HCT116 (cell line): ENCODE results near the gene TBC1D23. TPM values are rescaled to one million over a fixed set of nuclear protein-coding genes. Genes with fewer than 3 reads are reported as not detected.

Source experiments
- ATAC-seq: fragments of 200-7000 bp; cut with Tn5 transposase; 2 replicates; pipeline ENCODE4 v1.9.1; 2020; ENCODE audit warnings: mild to moderate bottlenecking, moderate library complexity
- BruUV-seq: library from RNA; stranded (reverse); fragments of 400-500 nt; replicated peaks from 2 replicates; lab custom pipeline; 2021; lab: Mats Ljungman, UMichigan
- CTCF ChIA-PET: fragments of 300-600 bp; sonication (Branson Sonifier 250); formaldehyde crosslinking; loops from one replicate; lab custom pipeline; 2021; ENCODE audit warnings: antibody characterized with exemption; lab: Charles Lee
- POLR2A ChIA-PET: fragments of 300-600, 350-600 bp; sonication (Branson Sonifier 250); formaldehyde crosslinking; loops from one replicate; lab custom pipeline; 2021; ENCODE audit warnings: antibody characterized with exemption; lab: Charles Lee
- RAD21 ChIA-PET, 2 experiments: fragments of 300-600 bp; sonication (Branson Sonifier 250); formaldehyde crosslinking; loops; one replicate each; lab custom pipeline; 2023; ENCODE audit warnings: low total read pairs in 2 of 2; ENCODE audit not compliant: uncharacterized antibody in 2 of 2, unreplicated experiment in 2 of 2, low non-redundant PET in 1 of 2; lab: Charles Lee
- DNase-seq: peaks from one replicate; pipeline ENCODE4 v3.0.0-alpha.2; 2010; ENCODE audit warnings: low read depth, low spot score
- H2AFZ ChIP-seq: fragments of 200-600 bp; shearing (Covaris generic), sonication (generic); 2 replicates; pipeline ENCODE4 v1.6.1; 2017; ENCODE audit warnings: low read depth, mixed run types, mixed read lengths, antibody characterized with exemption, low read length; ENCODE audit not compliant: poor library complexity, severe bottlenecking
- H3K27ac ChIP-seq: 2 replicates; pipeline ENCODE4 v1.5.1; 2012; ENCODE audit warnings: low read depth, low read length
- H3K27me3 ChIP-seq: fragments of 200-600 bp; sonication (generic); 2 replicates; pipeline ENCODE4 v1.6.1; 2016; ENCODE audit warnings: mixed run types, low read length, mixed read lengths; ENCODE audit not compliant: insufficient read depth
- H3K36me3 ChIP-seq, 2 experiments: fragments of 200-500 bp in 1 of 2; fragments of 200-600 bp in 1 of 2; sonication (Bioruptor generic) in 1 of 2; sonication (generic) in 1 of 2; 2 replicates each; pipeline versions ENCODE4 v1.5.1 to v1.6.1; 2014 to 2016; ENCODE audit warnings: low read length in 2 of 2, inconsistent platforms in 1 of 2, mixed read lengths in 1 of 2, mixed run types in 1 of 2; ENCODE audit not compliant: insufficient read depth in 2 of 2, control insufficient read depth in 1 of 2
- H3K4me1 ChIP-seq, 2 experiments: fragments of 200-600 bp in 1 of 2; sonication (generic) in 1 of 2; 2 replicates each; pipeline versions ENCODE4 v1.5.1 to v1.6.1; 2012 to 2017; ENCODE audit warnings: low read length in 2 of 2, inconsistent platforms in 1 of 2, mild to moderate bottlenecking in 1 of 2, mixed read lengths in 1 of 2, mixed run types in 1 of 2, moderate library complexity in 1 of 2; ENCODE audit not compliant: insufficient read depth in 2 of 2, control insufficient read depth in 1 of 2
- H3K4me2 ChIP-seq: fragments of 200-600 bp; sonication (generic); 2 replicates; pipeline ENCODE4 v1.6.1; 2017; ENCODE audit warnings: mixed run types, low read length, mixed read lengths
- H3K4me3 ChIP-seq, 2 experiments: fragments of 200-600 bp in 1 of 2; sonication (generic) in 1 of 2; replicated peaks in 1 of 2; 2 replicates each; pipeline ENCODE4 v1.5.1; 2011 to 2016; ENCODE audit warnings: low read length in 2 of 2, control low read depth in 1 of 2, low read depth in 1 of 2, mild to moderate bottlenecking in 1 of 2, mixed read lengths in 1 of 2, mixed run types in 1 of 2
- H3K79me2 ChIP-seq: fragments of 200-600 bp; sonication (generic); 2 replicates; pipeline ENCODE4 v1.6.1; 2017; ENCODE audit warnings: mild to moderate bottlenecking, mixed run types, low read length, moderate library complexity, mixed read lengths; ENCODE audit not compliant: insufficient read depth
- H3K9ac ChIP-seq: fragments of 200-600 bp; sonication (generic); 2 replicates; pipeline ENCODE4 v1.6.1; 2016; ENCODE audit warnings: low read length, mixed read lengths
- H3K9me2 ChIP-seq: fragments of 200-600 bp; sonication (generic), shearing (Covaris generic); 2 replicates; pipeline ENCODE4 v1.6.1; 2017; ENCODE audit warnings: mixed run types, mild to moderate bottlenecking, moderate library complexity; ENCODE audit not compliant: insufficient read depth
- H3K9me3 ChIP-seq, 2 experiments: fragments of 200-500 bp in 1 of 2; fragments of 200-600 bp in 1 of 2; sonication (Bioruptor generic) in 1 of 2; sonication (generic) in 1 of 2; 2 replicates each; pipeline ENCODE4 v1.6.1; 2014 to 2017; ENCODE audit warnings: low read length in 2 of 2, mixed read lengths in 2 of 2, inconsistent platforms in 1 of 2, low read depth in 1 of 2, mild to moderate bottlenecking in 1 of 2, mixed run types in 1 of 2, moderate library complexity in 1 of 2; ENCODE audit not compliant: control insufficient read depth in 1 of 2, insufficient read depth in 1 of 2
- H4K20me1 ChIP-seq: fragments of 200-600 bp; sonication (generic), shearing (Covaris generic); 2 replicates; pipeline ENCODE4 v1.6.1; 2017; ENCODE audit warnings: mixed run types, mild to moderate bottlenecking, moderate library complexity; ENCODE audit not compliant: insufficient read depth
- CBX3 ChIP-seq: IDR thresholded peaks from 2 replicates; pipeline ENCODE4 v1.6.1; 2012; ENCODE audit warnings: low read depth
- CEBPB ChIP-seq: IDR thresholded peaks from 2 replicates; pipeline ENCODE4 v1.6.1; 2012; ENCODE audit warnings: low read depth
- ELF1 ChIP-seq: IDR thresholded peaks from 2 replicates; pipeline ENCODE4 v1.6.1; 2012; ENCODE audit warnings: low read depth, borderline replicate concordance
- EZH2 ChIP-seq: fragments of 200-600 bp; sonication (generic); IDR thresholded peaks from 2 replicates; pipeline ENCODE4 v1.6.1; 2017; ENCODE audit warnings: antibody characterized with exemption, mixed run types
- FOSL1 ChIP-seq: IDR thresholded peaks from 2 replicates; pipeline ENCODE4 v1.6.1; 2012; ENCODE audit warnings: low read depth
- MAX ChIP-seq: IDR thresholded peaks from 2 replicates; pipeline ENCODE4 v1.6.1; 2012
- RAD21 ChIP-seq: IDR thresholded peaks from 2 replicates; pipeline ENCODE4 v1.6.1; 2012; ENCODE audit warnings: low read depth, mild to moderate bottlenecking
- REST ChIP-seq: IDR thresholded peaks from 2 replicates; pipeline ENCODE4 v1.6.1; 2012; ENCODE audit warnings: low read depth
- SIN3A ChIP-seq: IDR thresholded peaks from 2 replicates; pipeline ENCODE4 v1.6.1; 2012; ENCODE audit warnings: low read depth
- SP1 ChIP-seq: IDR thresholded peaks from 2 replicates; pipeline ENCODE4 v1.6.1; 2012; ENCODE audit warnings: low read depth
- SRF ChIP-seq: IDR thresholded peaks from 2 replicates; pipeline ENCODE4 v1.6.1; 2012; ENCODE audit warnings: low read depth
- TCF7L2 ChIP-seq: IDR thresholded peaks from 2 replicates; pipeline ENCODE4 v1.7.0; 2011; ENCODE audit warnings: borderline replicate concordance, inconsistent platforms; ENCODE audit not compliant: insufficient read depth, insufficient read length; ENCODE audit errors: extremely low read depth
- YY1 ChIP-seq: IDR thresholded peaks from 2 replicates; pipeline ENCODE4 v1.6.1; 2011; ENCODE audit warnings: low read length, low read depth, moderate library complexity, mild to moderate bottlenecking; ENCODE audit not compliant: insufficient replicate concordance; ENCODE audit errors: extremely low read depth
- ZBTB33 ChIP-seq: IDR thresholded peaks from 2 replicates; pipeline ENCODE4 v1.6.1; 2011; ENCODE audit warnings: mild to moderate bottlenecking, low read length, moderate library complexity; ENCODE audit not compliant: insufficient replicate concordance; ENCODE audit errors: extremely low read depth
- ZFX ChIP-seq: fragments of 450-650 bp; IDR thresholded peaks from 2 replicates; pipeline ENCODE4 v1.6.1; 2017
- ZNF274 ChIP-seq: fragments of 200-500 bp; sonication (Bioruptor generic); IDR thresholded peaks from 2 replicates; pipeline ENCODE4 v1.6.1; 2014; ENCODE audit warnings: mild to moderate bottlenecking, low read depth, low read length, inconsistent platforms
- intact Hi-C: fragments of 100-400 bp; cut with micrococcal nuclease; formaldehyde crosslinking; loops from 2 replicates; pipeline ENCODE4 v1.10.0; 2022
- total RNA-seq: library from RNA; stranded (reverse); gene quantifications from one replicate; pipeline ENCODE4 v1.2.1, GENCODE V29; 2021; ENCODE audit not compliant: unreplicated experiment

TBC1D23 gene
- total RNA-seq, 1 experiment from 2014 or later = 21.9 TPM

GRCh38 chr3:100338911-100339310, 78.1 kb downstream of the TBC1D23 start:
- Histone ChIP-seq H3K79me2 (peaks cover 11% of the 10 kb centered on the region), H3K4me3 (no peak overlapping the region), H3K36me3 (peaks cover 4 to 5% of the 10 kb centered on the region in 2 experiments; a peak in 2 of 4 replicates), H3K9me3 (no peaks in the 10 kb centered on the region), H3K4me2 (no peak overlapping the region), H3K4me1 (peaks cover 7 to 17% of the 10 kb centered on the region in 2 experiments), H3K9ac (no peak overlapping the region), H3K27ac (no peak overlapping the region), H2AFZ (no peak overlapping the region), H4K20me1 (no peaks in the 10 kb centered on the region), H3K9me2 (no peaks in the 10 kb centered on the region), H3K27me3 (no peaks in the 10 kb centered on the region)
- CTCF ChIA-PET = no interaction called here
- POLR2A ChIA-PET = no interaction called here
- ATAC-seq (no peak), DNase-seq (no peak)
- intact Hi-C loops = loop anchor here (10.0 kb wide), 1 partner anchor 64 kb away; no protein-coding TSS in a partner anchor
- BruUV-seq = no TSS peak
- RAD21 ChIA-PET = no interaction called here
- TF ChIP-seq CBX3 (no peak), FOSL1 (no peak), ZBTB33 (no peak), RAD21 (no peak), REST (no peak), ZFX (no peak), SP1 (no peak), MAX (no peak), ZNF274 (no peak), TCF7L2 (no peak), CEBPB (no peak), SIN3A (no peak), ELF1 (no peak), SRF (no peak), EZH2 (no peak), YY1 (no peak)
